Uterus (tissue), 4 donors: Measurements from ENCODE around the gene SORT1. TPM values are rescaled to one million over a fixed set of nuclear protein-coding genes. Genes with fewer than 3 reads are reported as not detected.

Experiments used
- DNase-seq, 2 donors: peaks; one replicate each; pipeline ENCODE4 v3.0.0-alpha.2; 2019 to 2020
- H3K27ac ChIP-seq, 2 donors: fragments of 200-600 bp; sonication (generic); 1 replicate in 1 of 2; 2 replicates in 1 of 2; pipeline ENCODE4 v1.5.1; 2016 to 2018
- H3K27me3 ChIP-seq, 2 donors: fragments of 200-600 bp; sonication (generic); one replicate each; pipeline ENCODE4 v1.5.1; 2018 to 2019; ENCODE audit warnings: control low read depth in 1 of 2
- H3K36me3 ChIP-seq, 2 donors: fragments of 200-600 bp; sonication (generic); one replicate each; pipeline ENCODE4 v1.5.1; 2019; ENCODE audit warnings: control low read depth in 1 of 2
- H3K4me1 ChIP-seq, 2 donors: fragments of 200-600 bp; sonication (generic); one replicate each; pipeline ENCODE4 v1.5.1; 2018 to 2019; ENCODE audit warnings: control low read depth in 1 of 2
- H3K4me3 ChIP-seq, 2 donors: fragments of 200-600 bp; sonication (generic); 1 replicate in 1 of 2; 2 replicates in 1 of 2; pipeline ENCODE4 v1.5.1; 2018 to 2019; ENCODE audit warnings: mild to moderate bottlenecking in 1 of 2
- H3K9me3 ChIP-seq, 2 donors: fragments of 200-600 bp; sonication (generic); one replicate each; pipeline ENCODE4 v1.5.1; 2019; ENCODE audit warnings: control low read depth in 1 of 2
- CTCF ChIP-seq, 4 experiments: fragments of 200-600 bp in 2 of 4; fragments of 450-650 bp in 2 of 4; sonication (generic) in 2 of 4; IDR thresholded peaks; one replicate each; pipeline ENCODE4 v1.5.1; 2016 to 2019; ENCODE audit warnings: antibody characterized with exemption in 4 of 4, mild to moderate bottlenecking in 2 of 4, moderate library complexity in 1 of 4
- POLR2A ChIP-seq, 2 donors: fragments of 450-650 bp; IDR thresholded peaks; one replicate each; pipeline ENCODE4 v1.6.1; 2016; ENCODE audit warnings: antibody characterized with exemption in 2 of 2, mild to moderate bottlenecking in 1 of 2, moderate library complexity in 1 of 2
- intact Hi-C: fragments of 100-400 bp; cut with DNase I; formaldehyde crosslinking; loops from one replicate; pipeline ENCODE4 v1.15.1; 2023; ENCODE audit warnings: low total_unique reads
- total RNA-seq, 4 donors: library from RNA; depleted of rRNA in 3 of 4; stranded (reverse); fragments of >200 nt in 3 of 4; gene quantifications; one replicate each; pipeline versions ENCODE4 v1.1.0 to v1.2.4, GENCODE V29; 2014 to 2023
- donor health status: DM: yes; HTN: yes; CAD: no.

SORT1 gene
- total RNA-seq, 4 donors from 2014 or later: 20.2 to 43.4 (median 27.9) TPM

GRCh38 chr1:109295712-109296415 is 101.9 kb downstream of the SORT1 start:
- Histone ChIP-seq H3K27me3 (no peaks in the 10 kb centered on the region), H3K4me3 (no peak overlapping the region), H3K36me3 (no peaks in the 10 kb centered on the region), H3K9me3 (no peaks in the 10 kb centered on the region), H3K4me1 (no peaks in the 10 kb centered on the region), H3K27ac (no peak overlapping the region)
- TF ChIP-seq POLR2A (IDR thresholded peaks at IDR 0.05) (no peak), CTCF (IDR thresholded peaks at IDR 0.05) (no peak)
- DNase-seq: no peak
- intact Hi-C loops: no loop called here

- DNase-seq: no peak
- intact Hi-C loops: no loop called here
- TF ChIP-seq CTCF (IDR thresholded peaks at IDR 0.05) (no peak), POLR2A (IDR thresholded peaks at IDR 0.05) (no peak)
- Histone ChIP-seq H3K4me3 (no peak overlapping the region), H3K4me1 (no peaks in the 10 kb centered on the region), H3K27ac (no peak overlapping the region), H3K27me3 (no peaks in the 10 kb centered on the region), H3K36me3 (no peaks in the 10 kb centered on the region), H3K9me3 (no peaks in the 10 kb centered on the region)
Observed at GRCh38 chr1:109294481-109294880, 103.2 kb downstream of the SORT1 start.

GRCh38 chr1:109293026-109293425 is 104.7 kb downstream of the SORT1 start:
- TF ChIP-seq CTCF (IDR thresholded peaks at IDR 0.05) (no peak), POLR2A (IDR thresholded peaks at IDR 0.05) (no peak)
- intact Hi-C loops: no loop called here

GRCh38 chr1:109292364-109292763 is 105.4 kb downstream of the SORT1 start:
- intact Hi-C loops: no loop called here

More at GRCh38 chr1:109293026-109293425, 104.7 kb downstream of the SORT1 start:
- H3K9me3 ChIP-seq: no peaks in the 10 kb centered on the region
- no peak overlapping the region for H3K4me3 ChIP-seq
- H3K27ac ChIP-seq: no peak overlapping the region
- no peaks in the 10 kb centered on the region for H3K36me3 ChIP-seq
- no peak for DNase-seq
- H3K27me3 ChIP-seq: no peaks in the 10 kb centered on the region
- no peaks in the 10 kb centered on the region for H3K4me1 ChIP-seq

More at GRCh38 chr1:109292364-109292763, 105.4 kb downstream of the SORT1 start:
- TF ChIP-seq POLR2A (IDR thresholded peaks at IDR 0.05) (no peak), CTCF (IDR thresholded peaks at IDR 0.05) (no peak)
- no peaks in the 10 kb centered on the region for H3K4me1 ChIP-seq
- H3K4me3 ChIP-seq: no peak overlapping the region
- H3K36me3 ChIP-seq: no peaks in the 10 kb centered on the region
- no peak for DNase-seq
- H3K27ac ChIP-seq: no peak overlapping the region
- H3K27me3 ChIP-seq: no peaks in the 10 kb centered on the region
- no peaks in the 10 kb centered on the region for H3K9me3 ChIP-seq
